T-cell (primary cell): ENCODE measurements around the gene BHLHA9. TPM values are rescaled to one million over a fixed set of nuclear protein-coding genes. Genes with fewer than 3 reads are reported as not detected.

Experiments
- ATAC-seq, 4 experiments: fragments of 200-7000 bp in 3 of 4; fragments of 150-1000 bp in 1 of 4; cut with Tn5 transposase; replicated peaks in 1 of 4; 1 replicate in 3 of 4; 2 replicates in 1 of 4; pipeline ENCODE4 v1.10.0; 2021; ENCODE audit warnings: moderate library complexity in 3 of 4, mild to moderate bottlenecking in 2 of 4, moderate number of reproducible peaks in 1 of 4
- CTCF ChIA-PET, 2 donors: fragments of 300-600 bp; sonication (Branson Sonifier 250); formaldehyde crosslinking; loops; one replicate each; lab custom pipeline; 2022; ENCODE audit warnings: antibody characterized with exemption in 2 of 2; lab: Charles Lee
- POLR2A ChIA-PET, 2 donors: fragments of 300-600 bp; sonication (Branson Sonifier 250); formaldehyde crosslinking; loops; one replicate each; lab custom pipeline; 2022; ENCODE audit warnings: antibody characterized with exemption in 2 of 2; lab: Charles Lee
- DNase-seq, 35 experiments: peaks; one replicate each; pipeline versions ENCODE4 v3.0.0 to v3.0.0-alpha.2; 2013 to 2023
- H3K27ac ChIP-seq: one replicate; pipeline ENCODE4 v1.5.1; 2013; ENCODE audit warnings: low read length
- H3K27me3 ChIP-seq, 2 experiments: replicated peaks in 1 of 2; 1 replicate in 1 of 2; 2 replicates in 1 of 2; pipeline versions ENCODE4 v1.6.1 to v1.7.0; 2013; ENCODE audit warnings: low read length in 1 of 2, mixed read lengths in 1 of 2; ENCODE audit not compliant: control insufficient read depth in 2 of 2, insufficient read depth in 2 of 2; ENCODE audit errors: extremely low read depth in 1 of 2
- H3K36me3 ChIP-seq, 2 donors: 1 replicate in 1 of 2; 2 replicates in 1 of 2; pipeline versions ENCODE4 v1.6.1 to v1.7.0; 2013; ENCODE audit warnings: low read length in 1 of 2; ENCODE audit not compliant: control insufficient read depth in 2 of 2, insufficient read depth in 1 of 2; ENCODE audit errors: extremely low read depth in 1 of 2
- H3K4me1 ChIP-seq, 2 experiments: 1 replicate in 1 of 2; 2 replicates in 1 of 2; pipeline versions ENCODE4 v1.6.1 to v1.7.0; 2013; ENCODE audit warnings: low read length in 2 of 2, mixed read lengths in 1 of 2; ENCODE audit not compliant: insufficient read depth in 2 of 2, control insufficient read depth in 1 of 2; ENCODE audit errors: extremely low read depth in 1 of 2
- H3K4me3 ChIP-seq, 2 donors: 1 replicate in 1 of 2; 2 replicates in 1 of 2; pipeline versions ENCODE4 v1.5.1 to v1.7.0; 2013; ENCODE audit warnings: mild to moderate bottlenecking in 2 of 2, low read length in 1 of 2, moderate library complexity in 1 of 2; ENCODE audit not compliant: control insufficient read depth in 1 of 2; ENCODE audit errors: extremely low read depth in 1 of 2
- H3K9me3 ChIP-seq: 2 replicates; pipeline ENCODE4 v1.7.0; 2013
- H3K27ac Mint-ChIP-seq, 2 donors: one replicate each; pipeline ENCODE4 v1.8.0; 2020 to 2021; ENCODE audit warnings: mild to moderate bottlenecking in 2 of 2, mixed read lengths in 2 of 2
- H3K27me3 Mint-ChIP-seq, 2 donors: one replicate each; pipeline ENCODE4 v1.8.0; 2021 to 2022; ENCODE audit warnings: mixed read lengths in 2 of 2
- H3K36me3 Mint-ChIP-seq: one replicate; pipeline ENCODE4 v1.8.0; 2021; ENCODE audit warnings: mixed read lengths
- H3K4me1 Mint-ChIP-seq, 3 donors: one replicate each; pipeline ENCODE4 v1.8.0; 2020 to 2022; ENCODE audit warnings: mixed read lengths in 3 of 3, mild to moderate bottlenecking in 1 of 3
- H3K4me3 Mint-ChIP-seq, 3 donors: one replicate each; pipeline ENCODE4 v1.8.0; 2020 to 2022; ENCODE audit warnings: mild to moderate bottlenecking in 3 of 3, mixed read lengths in 3 of 3, moderate library complexity in 3 of 3
- H3K9me3 Mint-ChIP-seq, 3 donors: one replicate each; pipeline ENCODE4 v1.8.0; 2020 to 2022; ENCODE audit warnings: mixed read lengths in 3 of 3
- WGBS: methylation state at CpG from one replicate; pipeline ENCODE4 v1.1.5; 2013; ENCODE audit warnings: missing lambda C conversion rate; ENCODE audit not compliant: insufficient coverage; 5-methylcytosine and 5-hydroxymethylcytosine counted together
- total RNA-seq, 35 experiments: library from RNA in 6 of 35; stranded (reverse) in 6 of 35; fragments of 120-200 nt in 1 of 35; gene quantifications; one replicate each; pipeline versions ENCODE4 v1.2.1 to v1.2.4 and lab custom pipeline; 2013 to 2026

BHLHA9 gene
- total RNA-seq, 5 donors from 2014 or later (not counting 1 experiment from before 2014, with no cell fraction given): not detected

DNA sequence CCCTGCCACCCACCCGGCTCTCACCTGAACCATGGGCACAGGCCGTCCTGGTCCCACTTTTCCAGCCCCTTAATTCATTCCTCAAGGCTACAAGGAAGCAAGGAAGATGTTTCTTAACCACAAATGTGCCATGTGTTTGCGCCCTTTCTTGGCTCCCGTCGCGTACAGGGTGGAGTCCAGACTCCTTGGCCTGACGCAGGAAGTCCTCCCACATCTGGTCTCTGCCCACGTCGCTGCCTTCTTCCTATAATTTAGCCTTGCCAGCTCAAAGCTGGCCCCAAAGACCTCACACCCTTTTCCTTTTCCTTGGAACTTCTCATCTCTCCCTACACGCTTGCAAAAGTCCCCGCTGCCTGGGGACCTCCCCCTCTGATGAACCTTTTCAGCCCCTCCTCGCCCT is 38.8 kb upstream of the BHLHA9 start:
- H3K4me3 Mint-ChIP-seq: peak overlapping the region in 2 of 3 donors; percentile 29 to 50
- no peaks in the 10 kb centered on the region for H3K36me3 Mint-ChIP-seq
- H3K9me3 ChIP-seq: no peaks in the 10 kb centered on the region
- peaks cover 0 to 67% of the 10 kb centered on the region in 2 experiments for H3K27me3 ChIP-seq
- DNase-seq (no peak), ATAC-seq (no peak)
- 52% methylated on average over 11 of the region's 12 CpGs for WGBS
- peaks cover 0 to 17% of the 10 kb centered on the region in 2 experiments for H3K4me1 ChIP-seq
- no peaks in the 10 kb centered on the region for H3K36me3 ChIP-seq
- no peaks in the 10 kb centered on the region for H3K9me3 Mint-ChIP-seq
- peak overlapping the region in 1 of 2 donors; percentile 13 for H3K27ac Mint-ChIP-seq
- peaks cover 13 to 21% (median 15%) of the 10 kb centered on the region in 3 donors for H3K4me1 Mint-ChIP-seq
- H3K27ac ChIP-seq: no peak overlapping the region
- CTCF ChIA-PET: interaction anchor here in 1 of 2 donors (0.6 kb wide), 1 partner anchor 74 kb away, joined by 7 read pairs; no protein-coding TSS in a partner anchor
- no peak overlapping the region for H3K4me3 ChIP-seq
- H3K27me3 Mint-ChIP-seq: peaks cover 42 to 55% of the 10 kb centered on the region in 2 donors
- POLR2A ChIA-PET: no interaction called here

GRCh38 chr17:1232331-1232730 is 37.9 kb upstream of the BHLHA9 start:
- CTCF ChIA-PET: no interaction called here
- H3K4me1 ChIP-seq: peaks cover 0 to 17% of the 10 kb centered on the region in 2 experiments
- peaks cover 42 to 48% of the 10 kb centered on the region in 2 donors for H3K27me3 Mint-ChIP-seq
- no peaks in the 10 kb centered on the region for H3K9me3 Mint-ChIP-seq
- H3K4me3 Mint-ChIP-seq: peak overlapping the region in 1 of 3 donors; percentile 50
- no peaks in the 10 kb centered on the region for H3K36me3 ChIP-seq
- H3K9me3 ChIP-seq: no peaks in the 10 kb centered on the region
- H3K4me1 Mint-ChIP-seq: peaks cover 13 to 18% (median 14%) of the 10 kb centered on the region in 3 donors
- POLR2A ChIA-PET: interaction anchor here in 1 of 2 donors (0.7 kb wide), 1 partner anchor 46 kb away, joined by 3 read pairs; no protein-coding TSS in a partner anchor
- no peak overlapping the region for H3K4me3 ChIP-seq
- no peaks in the 10 kb centered on the region for H3K36me3 Mint-ChIP-seq
- ATAC-seq (no peak), DNase-seq (no peak)
- H3K27me3 ChIP-seq: peaks cover 0 to 61% of the 10 kb centered on the region in 2 experiments
- H3K27ac Mint-ChIP-seq: peak overlapping the region in 1 of 2 donors; percentile 31
- WGBS: 86% methylated on average over 6 of the region's 8 CpGs
- no peak overlapping the region for H3K27ac ChIP-seq

GRCh38 chr17:1232786-1233185 is 37.5 kb upstream of the BHLHA9 start:
- H3K27ac ChIP-seq: no peak overlapping the region
- WGBS: 90% methylated on average over 2 of the region's 11 CpGs
- Mint-ChIP-seq H3K4me3 (no peak overlapping the region), H3K27me3 (peaks cover 37 to 43% of the 10 kb centered on the region in 2 donors), H3K27ac (no peak overlapping the region), H3K4me1 (peaks cover 10 to 14% (median 13%) of the 10 kb centered on the region in 3 donors), H3K36me3 (no peaks in the 10 kb centered on the region), H3K9me3 (no peaks in the 10 kb centered on the region)
- H3K27me3 ChIP-seq: peaks cover 0 to 59% of the 10 kb centered on the region in 2 experiments
- H3K36me3 ChIP-seq: no peaks in the 10 kb centered on the region
- ChIA-PET POLR2A (no interaction called here), CTCF (no interaction called here)
- DNase-seq (no peak), ATAC-seq (no peak)
- H3K4me1 ChIP-seq: peaks cover 0 to 17% of the 10 kb centered on the region in 2 experiments
- H3K4me3 ChIP-seq: no peak overlapping the region
- H3K9me3 ChIP-seq: no peaks in the 10 kb centered on the region

DNA sequence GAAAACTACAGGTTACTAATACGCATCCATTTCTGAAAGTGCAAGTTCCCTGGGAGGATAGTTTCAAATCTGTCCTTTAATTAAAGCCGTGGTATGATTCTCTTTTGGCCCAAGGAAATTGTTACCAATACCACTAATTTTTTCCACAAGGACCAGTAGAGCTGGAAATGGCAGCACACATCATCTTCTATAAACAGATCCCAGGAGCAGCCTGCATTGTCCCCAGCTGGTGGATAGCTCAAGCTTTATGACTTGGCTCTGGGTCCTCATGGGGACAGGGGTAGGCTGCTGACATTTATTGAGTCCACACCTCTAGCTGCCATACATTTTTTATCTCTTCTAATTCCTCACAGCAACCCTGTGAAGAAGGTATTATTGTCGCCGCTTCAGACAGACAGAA is 35.8 kb upstream of the BHLHA9 start:
- Mint-ChIP-seq H3K4me1 (peaks cover 10 to 14% (median 13%) of the 10 kb centered on the region in 3 donors), H3K36me3 (no peaks in the 10 kb centered on the region), H3K9me3 (no peaks in the 10 kb centered on the region), H3K4me3 (no peak overlapping the region), H3K27ac (no peak overlapping the region), H3K27me3 (peaks cover 32 to 42% of the 10 kb centered on the region in 2 donors)
- 88% methylated on average over 3 of the region's 4 CpGs for WGBS
- no peak for ATAC-seq
- POLR2A ChIA-PET: no interaction called here
- Histone ChIP-seq H3K27me3 (peaks cover 0 to 61% of the 10 kb centered on the region in 2 experiments), H3K36me3 (no peaks in the 10 kb centered on the region), H3K27ac (no peak overlapping the region), H3K4me3 (no peak overlapping the region), H3K4me1 (peaks cover 5 to 13% of the 10 kb centered on the region in 2 experiments), H3K9me3 (no peaks in the 10 kb centered on the region)
- no peak for DNase-seq
- CTCF ChIA-PET: no interaction called here

DNA sequence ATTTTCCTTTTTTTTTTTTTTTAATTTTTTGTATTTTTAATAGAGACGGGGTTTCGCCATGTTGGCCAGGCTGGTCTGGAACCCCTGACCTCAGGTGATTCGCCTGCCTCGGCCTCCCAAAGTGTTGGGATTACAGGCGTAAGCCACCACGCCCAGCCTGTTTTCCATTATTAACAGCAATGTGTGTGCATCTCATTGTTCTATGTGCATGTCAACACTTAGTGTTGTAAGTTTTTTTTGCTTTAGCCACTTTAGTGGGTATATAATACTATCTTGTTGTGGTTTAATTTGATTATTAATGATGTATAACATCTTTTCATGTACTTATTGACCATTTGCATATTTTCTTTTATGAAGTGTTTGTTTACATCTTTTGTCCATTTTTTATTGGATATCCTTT is 32.8 kb upstream of the BHLHA9 start:
- Histone ChIP-seq H3K27ac (no peak overlapping the region), H3K27me3 (peaks cover 0 to 54% of the 10 kb centered on the region in 2 experiments), H3K4me1 (peaks cover 10 to 19% of the 10 kb centered on the region in 2 experiments), H3K36me3 (no peaks in the 10 kb centered on the region), H3K4me3 (no peak overlapping the region), H3K9me3 (no peaks in the 10 kb centered on the region)
- H3K27me3 Mint-ChIP-seq: peaks cover 23 to 35% of the 10 kb centered on the region in 2 donors
- H3K36me3 Mint-ChIP-seq: no peaks in the 10 kb centered on the region
- H3K4me3 Mint-ChIP-seq: no peak overlapping the region
- H3K4me1 Mint-ChIP-seq: peaks cover 17 to 23% (median 22%) of the 10 kb centered on the region in 3 donors
- ChIA-PET POLR2A (interaction anchor here in 1 of 2 donors (0.6 kb wide), 1 partner anchor 245 kb away, joined by 3 read pairs; no protein-coding TSS in a partner anchor), CTCF (no interaction called here)
- H3K27ac Mint-ChIP-seq: no peak overlapping the region
- H3K9me3 Mint-ChIP-seq: no peaks in the 10 kb centered on the region
- DNase-seq (no peak), ATAC-seq (no peak)
- 90% methylated on average over 2 of the region's 6 CpGs for WGBS

- Histone ChIP-seq H3K4me3 (no peak overlapping the region), H3K9me3 (no peaks in the 10 kb centered on the region), H3K27ac (no peak overlapping the region), H3K27me3 (peaks cover 0 to 47% of the 10 kb centered on the region in 2 experiments), H3K4me1 (peaks cover 10 to 19% of the 10 kb centered on the region in 2 experiments), H3K36me3 (no peaks in the 10 kb centered on the region)
- peaks cover 14 to 27% of the 10 kb centered on the region in 2 donors for H3K27me3 Mint-ChIP-seq
- ATAC-seq: peak in 1 of 4 experiments; percentile 84
- H3K27ac Mint-ChIP-seq: no peak overlapping the region
- H3K9me3 Mint-ChIP-seq: no peaks in the 10 kb centered on the region
- no peaks in the 10 kb centered on the region for H3K36me3 Mint-ChIP-seq
- H3K4me3 Mint-ChIP-seq: peak overlapping the region in 1 of 3 donors; percentile 55
- H3K4me1 Mint-ChIP-seq: peaks cover 17 to 23% (median 22%) of the 10 kb centered on the region in 3 donors
- ChIA-PET CTCF (no interaction called here), POLR2A (no interaction called here)
- peak in 2 of 35 experiments; percentile 13 to 48 for DNase-seq
- 49% methylated on average over 3 of the region's 11 CpGs for WGBS
Observed at GRCh38 chr17:1239210-1239609, 31.0 kb upstream of the BHLHA9 start.
